ENCODE data around the gene PLA2G4D.

The PLA2G4D gene

GRCh38 chr15:42070279-42070975 lies 23.9 kb downstream of the PLA2G4D start:
- DNase-seq = no peak

GRCh38 chr15:42069496-42070278 lies 24.7 kb downstream of the PLA2G4D start:
- DNase-seq = no peak

- no peak for DNase-seq
Measured at GRCh38 chr15:42069025-42069424, 25.3 kb downstream of the PLA2G4D start.

GRCh38 chr15:42068601-42069000 lies 25.8 kb downstream of the PLA2G4D start:
- no peak for DNase-seq

GRCh38 chr15:42066764-42067415 lies 27.5 kb downstream of the PLA2G4D start:
- no peak for DNase-seq

GRCh38 chr15:42065468-42065867 lies 28.9 kb downstream of the PLA2G4D start:
- no peak for DNase-seq

GRCh38 chr15:42065033-42065432 lies 29.3 kb downstream of the PLA2G4D start:
- no peak for DNase-seq

- no peak for DNase-seq
Measured at GRCh38 chr15:42064271-42064670, 30.1 kb downstream of the PLA2G4D start.

GRCh38 chr15:42063122-42063848 lies 31.1 kb downstream of the PLA2G4D start:
- no peak for DNase-seq

GRCh38 chr15:42062284-42062806 lies 32.0 kb downstream of the PLA2G4D start:
- DNase-seq = no peak

- no peak for DNase-seq
Measured at GRCh38 chr15:42060797-42061196, 33.6 kb downstream of the PLA2G4D start.

GRCh38 chr15:42060477-42060763 lies 33.9 kb downstream of the PLA2G4D start:
- no peak for DNase-seq

- DNase-seq = peak; percentile 76
Measured at GRCh38 chr15:42059661-42060476, 34.5 kb downstream of the PLA2G4D start.

GRCh38 chr15:42058791-42059190 lies 35.6 kb downstream of the PLA2G4D start:
- no peak for DNase-seq

GRCh38 chr15:42057799-42058646 lies 36.3 kb downstream of the PLA2G4D start:
- DNase-seq = no peak

GRCh38 chr15:42056934-42057798 lies 37.2 kb downstream of the PLA2G4D start:
- DNase-seq = peak; percentile 57

- no peak for DNase-seq
Measured at GRCh38 chr15:42053914-42054313, 40.4 kb downstream of the PLA2G4D start.

- DNase-seq = no peak
Measured at GRCh38 chr15:42053010-42053409, 41.4 kb downstream of the PLA2G4D start.

- no peak for DNase-seq
Measured at GRCh38 chr15:42050484-42051255, 43.7 kb downstream of the PLA2G4D start.

All from CD4-positive, alpha-beta T cell treated with Interleukin-6 for 4 hours (primary cell).